Fibroblast of peridontal ligament (primary cell): ENCODE results near the gene CD300LD.
"Not testable (repeated sequence)": the region's sequence is repeated elsewhere in the genome, so short reads cannot be mapped to it uniquely, and the experiment has no call there.

Experiments
- DNase-seq: peaks from one replicate; pipeline ENCODE4 v3.0.0-alpha.2; 2010; ENCODE audit errors: extremely low read depth

CD300LD gene

DNA sequence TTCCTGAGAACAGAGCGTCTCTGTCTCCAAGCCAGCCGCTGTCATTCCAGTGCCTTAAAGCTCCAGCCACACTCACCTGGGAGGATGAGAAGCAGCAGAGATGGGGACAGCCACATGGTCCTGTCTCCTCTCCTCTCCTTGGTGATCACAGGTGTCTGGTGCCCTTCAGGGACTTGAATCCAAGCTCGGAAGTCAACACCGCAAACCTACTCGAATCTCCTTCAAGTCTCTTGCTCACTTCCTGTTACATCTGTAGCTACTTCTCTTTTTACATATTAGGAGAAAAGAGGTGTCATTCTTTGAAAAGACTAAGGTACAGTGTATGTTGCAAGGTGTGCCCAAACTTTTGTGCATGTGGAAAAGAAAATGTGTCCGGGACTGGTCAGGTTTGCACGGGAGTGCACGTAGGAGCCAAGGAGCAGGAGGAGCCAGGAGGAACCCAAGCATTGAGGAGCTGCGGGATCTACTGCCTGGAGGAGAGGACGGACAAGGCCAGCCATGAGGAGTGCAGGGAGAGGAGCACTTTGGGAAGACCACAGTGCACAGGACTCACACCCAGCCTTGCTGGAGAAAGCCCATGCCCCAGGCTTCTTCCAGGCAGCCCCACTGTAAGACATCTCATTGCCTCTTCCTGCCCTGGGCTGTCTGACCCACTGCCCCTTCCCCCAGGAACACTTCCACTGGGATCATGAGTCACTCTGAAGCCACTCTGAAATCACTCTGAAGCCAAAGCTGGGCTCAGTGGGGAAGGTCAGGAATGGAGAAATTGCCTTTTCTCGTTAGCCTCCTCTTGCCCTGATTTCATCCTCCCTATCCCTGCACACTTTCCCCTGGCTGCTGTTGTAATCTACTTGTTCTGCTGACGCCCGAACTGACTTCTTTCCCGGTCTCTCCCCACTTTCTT is at the start of gene CD300LD:
CD300LD (minus strand) TSS at position 197 of the 904 bp plus-strand sequence; CDS start at position 116, 81 bp downstream.
- DNase-seq: no peak

DNA sequence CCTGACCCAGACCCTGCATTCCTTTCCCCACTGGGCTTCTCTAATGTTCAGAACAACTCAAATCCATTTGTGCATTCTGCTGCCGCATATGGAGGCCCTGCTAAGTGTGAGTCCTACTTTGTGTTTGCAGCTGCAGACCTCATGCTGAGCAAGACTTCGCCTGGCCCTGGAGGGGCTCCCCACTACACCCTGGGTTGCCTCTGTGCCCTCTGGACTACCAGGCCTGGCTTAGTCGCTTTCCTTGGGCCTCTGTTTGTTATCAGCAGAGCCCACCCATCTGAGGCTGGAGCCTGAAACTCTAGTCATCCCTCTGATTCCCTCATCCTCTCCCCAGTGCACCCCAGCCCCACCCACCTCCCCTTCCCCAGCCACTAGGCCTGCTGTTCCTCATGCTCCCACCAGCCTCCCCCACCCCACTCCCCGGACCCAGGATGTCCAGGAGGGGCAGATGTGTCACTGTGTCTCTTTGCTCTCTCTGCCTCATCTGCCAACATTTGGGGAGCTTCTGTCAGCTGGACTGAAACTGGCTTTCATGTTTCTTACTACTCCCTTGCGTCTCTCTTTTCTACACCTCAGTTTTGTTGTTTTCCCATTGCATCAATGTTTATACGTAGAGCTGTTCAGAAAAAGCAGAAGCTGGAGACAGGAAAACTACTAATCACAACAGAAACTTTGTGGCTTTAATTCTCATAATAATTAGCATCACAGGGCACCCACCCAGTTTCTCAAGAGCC is 49.3 kb upstream of the CD300LD start:
- DNase-seq: no peak

- no peak for DNase-seq
Measured at GRCh38 chr17:74639704-74640151, 47.6 kb upstream of the CD300LD start.

DNA sequence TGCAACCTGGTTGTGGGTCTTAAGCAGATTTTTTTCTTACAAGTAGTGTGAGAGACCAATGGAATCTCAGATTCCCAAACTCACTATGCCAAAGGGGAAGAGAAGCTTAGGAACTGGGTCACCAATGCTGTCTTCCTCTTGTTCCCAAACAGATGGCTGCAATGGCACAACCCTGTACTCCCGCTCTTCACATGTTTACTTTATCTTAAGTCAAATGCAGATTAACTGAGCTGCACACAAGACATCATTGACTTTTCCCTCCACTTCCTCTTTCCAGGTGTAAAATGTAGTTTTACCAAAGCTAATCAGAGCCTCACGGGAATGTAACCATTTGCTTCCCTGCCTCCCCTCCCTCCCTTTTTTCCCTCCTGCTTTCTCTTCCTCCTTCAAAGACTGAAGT is 45.8 kb upstream of the CD300LD start:
- no peak for DNase-seq

DNA sequence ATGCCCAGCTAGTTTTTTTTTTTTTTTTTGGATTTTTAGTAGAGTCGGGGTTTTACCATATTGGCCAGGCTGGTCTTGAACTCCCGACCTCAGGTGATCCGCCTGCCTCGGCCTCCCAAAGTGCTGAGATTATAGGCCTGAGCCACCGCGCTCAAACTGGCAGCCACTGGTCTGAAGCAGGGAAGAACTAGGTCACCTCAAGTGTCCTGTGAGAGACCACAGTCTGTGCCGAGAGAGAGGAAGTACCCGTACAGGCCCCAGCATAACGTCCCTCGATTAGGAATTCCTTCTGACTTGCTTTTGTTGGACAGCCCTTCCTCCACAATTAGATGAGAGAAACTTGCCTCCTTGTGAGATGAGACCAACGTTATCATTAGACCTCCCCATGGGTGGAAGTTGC is 45.2 kb upstream of the CD300LD start:
- no peak for DNase-seq

DNA sequence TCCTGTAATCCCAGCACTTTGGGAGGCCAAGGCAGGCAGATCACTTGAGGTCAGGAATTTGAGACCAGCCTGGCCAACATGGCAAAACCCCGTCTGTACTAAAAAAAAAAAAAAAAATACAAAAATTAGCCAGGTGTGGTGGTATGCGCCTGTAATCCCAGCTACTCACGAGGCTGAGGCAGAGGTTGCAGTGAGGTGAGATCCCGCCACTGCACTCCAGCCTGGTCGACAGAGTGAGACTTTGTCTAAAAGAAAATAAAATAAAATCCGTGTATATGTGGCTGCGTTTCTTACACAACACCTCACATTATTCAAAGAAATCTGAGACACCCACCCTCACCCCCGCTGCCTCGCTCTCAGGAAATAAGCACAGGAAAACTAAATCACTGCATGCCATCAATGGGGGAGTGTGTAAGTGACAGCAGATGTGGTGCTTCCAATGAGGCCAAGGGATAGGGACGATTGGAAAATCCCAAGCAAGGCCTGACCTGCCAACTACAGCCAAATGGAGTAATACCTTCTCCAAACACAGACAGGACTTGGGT is 44.5 kb upstream of the CD300LD start:
- not testable (repeated sequence) for DNase-seq

- DNase-seq: no peak
Measured at GRCh38 chr17:74635418-74635817, 43.3 kb upstream of the CD300LD start.

- no peak for DNase-seq
Measured at GRCh38 chr17:74633326-74633725, 41.2 kb upstream of the CD300LD start.

GRCh38 chr17:74632617-74633016 is 40.5 kb upstream of the CD300LD start:
- no peak for DNase-seq

GRCh38 chr17:74631468-74632450 is 39.7 kb upstream of the CD300LD start:
- DNase-seq: no peak

GRCh38 chr17:74630251-74630650 is 38.2 kb upstream of the CD300LD start:
- not testable (repeated sequence) for DNase-seq

DNA sequence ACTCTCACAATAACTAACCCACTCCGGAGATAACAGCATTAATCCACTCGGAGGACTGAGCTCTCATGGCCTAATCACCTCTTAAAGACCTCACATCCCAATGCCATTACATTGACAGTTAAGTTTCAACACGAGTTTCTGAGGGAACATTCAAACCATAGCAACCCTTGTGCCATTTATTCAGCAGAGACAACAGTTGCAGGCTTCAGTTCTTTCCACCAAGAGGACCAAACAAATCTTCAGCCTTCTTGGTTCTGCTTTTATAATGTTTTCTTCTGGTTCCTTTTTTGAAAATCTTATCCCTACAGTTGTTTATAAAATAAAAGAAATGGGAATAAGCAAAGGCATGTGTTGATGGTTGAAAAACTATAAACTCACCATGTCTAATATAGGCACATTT is 33.6 kb upstream of the CD300LD start:
- DNase-seq: no peak

GRCh38 chr17:74624131-74624530 is 32.0 kb upstream of the CD300LD start:
- DNase-seq: no peak

GRCh38 chr17:74623693-74624093 is 31.6 kb upstream of the CD300LD start, which contains the start of gene CD300E:
TSS of gene CD300E (minus strand) at chr17:74623738. CDS start at chr17:74623621, 117 bp downstream.
- DNase-seq: no peak

DNA sequence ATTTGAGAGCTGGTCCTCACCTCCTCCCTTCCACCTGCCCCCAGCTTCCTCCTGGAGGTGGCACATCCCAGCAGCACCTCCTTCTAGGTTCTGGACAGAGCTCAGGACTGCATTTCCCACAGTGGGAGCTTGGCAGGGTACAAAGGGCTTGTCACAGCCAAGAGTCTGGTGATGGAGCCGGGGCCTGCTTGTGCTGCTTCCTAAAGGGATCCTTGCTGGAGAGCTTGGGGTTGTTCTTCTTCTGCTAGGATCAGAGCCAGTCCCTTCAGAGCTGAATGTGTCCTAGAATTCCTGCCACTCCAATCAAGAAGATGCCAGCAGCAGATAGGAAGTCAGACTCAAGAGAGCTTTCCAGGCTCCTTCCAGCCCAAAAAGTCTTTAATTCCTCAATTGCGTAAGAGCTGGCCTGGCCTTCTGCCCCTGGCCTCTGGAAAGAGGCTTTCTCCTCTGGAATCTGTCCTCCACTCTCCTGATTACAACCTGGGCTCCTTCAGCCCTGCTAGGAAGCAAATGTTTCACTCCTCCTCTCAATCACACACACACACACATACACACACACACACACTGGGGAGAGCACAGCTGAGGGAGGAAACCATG is 27.1 kb upstream of the CD300LD start:
- no peak for DNase-seq

DNA sequence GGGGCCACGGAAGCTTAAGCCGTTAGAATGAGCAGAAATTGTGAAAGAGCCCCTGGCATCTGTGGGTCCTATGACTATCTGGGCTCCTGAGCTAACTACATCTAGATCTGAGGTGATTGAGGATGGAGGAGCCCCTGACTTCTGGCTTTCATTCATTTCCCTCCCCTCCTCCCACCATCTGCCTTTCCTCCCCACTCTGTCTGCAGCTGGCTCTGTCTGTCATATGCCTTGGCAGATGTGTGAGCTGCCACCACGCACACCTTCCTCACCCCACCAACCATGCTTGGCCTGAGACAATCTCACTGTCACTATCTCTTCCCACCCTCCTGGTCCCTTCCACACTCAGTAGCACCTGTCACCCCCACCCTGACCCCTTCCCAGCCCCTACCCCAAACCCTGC is 26.4 kb upstream of the CD300LD start:
- no peak for DNase-seq

GRCh38 chr17:74616696-74617095 is 24.6 kb upstream of the CD300LD start:
- no peak for DNase-seq

DNA sequence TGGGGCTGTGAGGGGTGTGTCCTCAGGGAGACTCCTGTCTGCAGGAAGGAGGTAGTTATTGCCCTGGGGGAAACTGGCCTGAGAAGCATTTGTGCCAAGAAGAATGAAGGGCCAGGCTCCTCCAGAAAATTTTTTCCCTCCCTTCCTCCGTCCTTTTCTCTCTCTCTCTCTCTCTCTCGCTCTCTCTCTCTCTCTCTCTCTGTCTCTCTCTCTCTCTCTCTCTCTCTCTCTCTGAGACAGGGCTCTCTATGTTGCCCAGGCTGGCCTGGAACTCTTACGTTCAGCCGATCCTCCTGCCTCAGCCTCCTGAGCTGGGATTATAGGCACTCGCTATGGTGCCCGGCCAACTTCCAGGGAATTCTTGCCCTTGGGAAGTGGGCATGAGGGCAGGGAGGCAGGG is 20.0 kb upstream of the CD300LD start:
- DNase-seq: no peak

GRCh38 chr17:74610108-74610507 is 18.0 kb upstream of the CD300LD start:
- no peak for DNase-seq

DNA sequence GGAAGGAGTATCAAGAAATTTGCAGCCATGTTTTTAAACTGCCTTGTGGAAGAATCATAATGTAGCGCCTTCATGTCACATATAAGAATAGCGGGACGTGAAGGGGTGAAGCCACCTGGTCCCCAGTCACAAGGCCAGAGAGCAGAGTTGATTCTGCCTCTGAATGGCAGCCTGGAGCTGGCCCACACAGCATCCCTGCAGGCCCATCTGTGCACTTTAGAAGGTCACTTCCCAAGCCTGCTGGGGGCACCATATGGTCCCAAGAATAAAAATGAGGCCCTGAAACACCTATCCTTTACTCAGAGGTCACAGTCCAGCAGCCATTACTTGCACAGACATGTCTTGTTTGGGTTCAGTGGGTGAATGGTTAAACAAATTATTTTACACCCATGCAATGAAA is 16.4 kb upstream of the CD300LD start:
- DNase-seq: no peak

DNA sequence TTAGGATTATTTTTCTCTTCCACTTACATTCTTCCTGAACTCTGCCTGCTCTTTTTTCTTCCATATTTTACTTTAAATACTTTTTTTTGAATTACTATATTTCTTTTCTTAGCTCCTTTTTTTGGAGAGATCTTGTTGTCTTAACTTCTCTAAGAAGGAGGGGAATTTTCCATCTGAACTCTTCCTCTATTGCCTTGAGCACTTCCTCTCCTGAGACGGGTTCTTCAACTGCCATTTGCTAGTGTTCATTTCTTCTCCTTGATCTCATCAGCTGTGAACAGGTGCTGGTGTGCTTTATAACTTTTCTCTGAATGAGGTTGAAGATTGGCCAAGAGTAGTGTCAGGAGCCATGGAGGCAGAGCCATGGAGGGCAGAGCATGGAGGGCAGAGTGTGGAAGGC is 15.1 kb upstream of the CD300LD start:
- no peak for DNase-seq
